Thoracic aorta (tissue), 2 donors: Measurements from ENCODE around the gene LITAF. TPM values are rescaled to one million over a fixed set of nuclear protein-coding genes. Genes with fewer than 3 reads are reported as not detected.

Experiments
- ATAC-seq: fragments of 150-250 bp; one replicate; pipeline ENCODE4 v1.8.0; 2017; ENCODE audit warnings: low read depth; ENCODE audit not compliant: insufficient number of reproducible peaks, low FRiP score
- DNase-seq: peaks from one replicate; pipeline ENCODE4 v3.0.0-alpha.2; 2020; ENCODE audit warnings: low spot score
- H3K27ac ChIP-seq, 2 donors: fragments of 200-600 bp; sonication (generic); 1 replicate in 1 of 2; 2 replicates in 1 of 2; pipeline ENCODE4 v1.5.1; 2016; ENCODE audit warnings: mild to moderate bottlenecking in 2 of 2, moderate library complexity in 2 of 2
- H3K27me3 ChIP-seq: fragments of 200-600 bp; sonication (generic); replicated peaks from 2 replicates; pipeline ENCODE4 v1.6.0; 2016; ENCODE audit warnings: mild to moderate bottlenecking; ENCODE audit not compliant: insufficient read depth
- H3K36me3 ChIP-seq: fragments of 200-600 bp; sonication (generic); one replicate; pipeline ENCODE4 v1.5.1; 2016
- H3K4me1 ChIP-seq, 2 donors: fragments of 200-600 bp; sonication (generic); 1 replicate in 1 of 2; 2 replicates in 1 of 2; pipeline versions ENCODE4 v1.5.1 to v1.6.0; 2016; ENCODE audit warnings: low read depth in 2 of 2, mild to moderate bottlenecking in 1 of 2; ENCODE audit not compliant: control insufficient read depth in 1 of 2
- H3K4me3 ChIP-seq: fragments of 200-600 bp; sonication (generic); 2 replicates; pipeline ENCODE4 v1.5.1; 2016; ENCODE audit warnings: mild to moderate bottlenecking
- H3K9me3 ChIP-seq: fragments of 200-600 bp; sonication (generic); 2 replicates; pipeline ENCODE4 v1.5.1; 2016
- CTCF ChIP-seq: fragments of 200-600 bp; sonication (generic); IDR thresholded peaks from one replicate; pipeline ENCODE4 v1.5.1; 2019; ENCODE audit warnings: antibody characterized with exemption
- total RNA-seq, 2 donors: library from RNA; depleted of rRNA; stranded (reverse); fragments of >200 nt; gene quantifications; one replicate each; pipeline versions ENCODE4 v1.1.0 to v1.2.3, GENCODE V29; 2016

LITAF gene
- total RNA-seq, 2 donors from 2014 or later = 124 to 146 TPM

- Histone ChIP-seq H3K4me3 (no peak overlapping the region), H3K36me3 (peaks cover 32% of the 10 kb centered on the region), H3K27me3 (no peaks in the 10 kb centered on the region), H3K9me3 (no peaks in the 10 kb centered on the region), H3K27ac (peak overlapping the region in 1 of 2 donors; percentile 1), H3K4me1 (peaks cover 14 to 42% of the 10 kb centered on the region in 2 donors)
- no peak for TF ChIP-seq CTCF
- ATAC-seq (no peak), DNase-seq (no peak)
Observed at GRCh38 chr16:11557801-11558200, 28.9 kb downstream of the LITAF start.

GRCh38 chr16:11556945-11557720, 29.6 kb downstream of the LITAF start:
- Histone ChIP-seq H3K9me3 (no peaks in the 10 kb centered on the region), H3K4me3 (no peak overlapping the region), H3K27me3 (no peaks in the 10 kb centered on the region), H3K27ac (no peak overlapping the region), H3K4me1 (peaks cover 8 to 37% of the 10 kb centered on the region in 2 donors), H3K36me3 (peaks cover 38% of the 10 kb centered on the region)
- no peak for ATAC-seq
- DNase-seq = no peak
- no peak for TF ChIP-seq CTCF

GRCh38 chr16:11556214-11556819, 30.4 kb downstream of the LITAF start:
- peaks cover 47% of the 10 kb centered on the region for H3K36me3 ChIP-seq
- H3K27ac ChIP-seq = no peak overlapping the region
- H3K9me3 ChIP-seq = no peaks in the 10 kb centered on the region
- H3K27me3 ChIP-seq = no peaks in the 10 kb centered on the region
- TF ChIP-seq CTCF = no peak
- ATAC-seq (no peak), DNase-seq (no peak)
- peaks cover 6 to 28% of the 10 kb centered on the region in 2 donors for H3K4me1 ChIP-seq
- no peak overlapping the region for H3K4me3 ChIP-seq

GRCh38 chr16:11554053-11554452, 32.7 kb downstream of the LITAF start:
- Histone ChIP-seq H3K4me1 (peaks cover 0 to 17% of the 10 kb centered on the region in 2 donors), H3K36me3 (peaks cover 68% of the 10 kb centered on the region), H3K27ac (no peak overlapping the region), H3K9me3 (no peaks in the 10 kb centered on the region), H3K27me3 (no peaks in the 10 kb centered on the region), H3K4me3 (no peak overlapping the region)
- no peak for TF ChIP-seq CTCF
- DNase-seq (no peak), ATAC-seq (no peak)

GRCh38 chr16:11553371-11553770, 33.3 kb downstream of the LITAF start:
- no peaks in the 10 kb centered on the region for H3K9me3 ChIP-seq
- H3K27ac ChIP-seq = no peak overlapping the region
- H3K4me1 ChIP-seq = peaks cover 0 to 16% of the 10 kb centered on the region in 2 donors
- peaks cover 74% of the 10 kb centered on the region for H3K36me3 ChIP-seq
- DNase-seq = no peak
- no peaks in the 10 kb centered on the region for H3K27me3 ChIP-seq
- ATAC-seq = no peak
- no peak overlapping the region for H3K4me3 ChIP-seq
- no peak for TF ChIP-seq CTCF
